Stimulated activated CD4-positive, alpha-beta T cell treated with anti-CD3 and anti-CD28 coated beads, Interleukin-15, amount 100 ng/mL, for 1 hour (primary cell): ENCODE results near the gene LBP.
"Not testable (repeated sequence)": the region's sequence is repeated elsewhere in the genome, so short reads cannot be mapped to it uniquely, and the experiment has no call there.

ENCODE experiments used
- DNase-seq, 2 donors: peaks; one replicate each; pipeline ENCODE4 v3.0.0-alpha.2; 2020; ENCODE audit warnings: low read depth in 1 of 2, low spot score in 1 of 2

LBP gene

GRCh38 chr20:38345643-38346042 lies 639 bp upstream of the LBP start:
- DNase-seq: no peak

DNA sequence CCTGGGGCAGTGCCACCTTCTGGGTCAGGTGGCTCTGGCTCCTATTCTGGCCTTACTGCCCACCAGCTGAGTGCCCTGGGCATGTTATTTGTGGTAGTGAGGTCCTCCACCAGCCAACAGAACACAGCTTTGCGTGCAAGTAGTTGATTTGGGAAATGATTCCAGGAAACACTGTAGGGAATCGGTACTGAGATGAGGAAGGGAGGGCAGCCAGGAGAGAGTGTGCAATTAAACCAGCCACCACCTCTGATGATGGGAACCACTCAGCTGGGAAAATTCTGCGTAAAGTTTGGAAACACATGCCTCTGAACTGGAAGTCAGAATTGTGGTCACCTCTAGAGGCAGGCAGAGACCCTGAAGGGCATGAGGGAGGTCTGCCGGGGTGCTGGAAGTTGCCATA lies 459 bp downstream of the LBP start:
- DNase-seq: no peak

GRCh38 chr20:38349856-38350255 lies 3.6 kb downstream of the LBP start:
- no peak for DNase-seq

DNA sequence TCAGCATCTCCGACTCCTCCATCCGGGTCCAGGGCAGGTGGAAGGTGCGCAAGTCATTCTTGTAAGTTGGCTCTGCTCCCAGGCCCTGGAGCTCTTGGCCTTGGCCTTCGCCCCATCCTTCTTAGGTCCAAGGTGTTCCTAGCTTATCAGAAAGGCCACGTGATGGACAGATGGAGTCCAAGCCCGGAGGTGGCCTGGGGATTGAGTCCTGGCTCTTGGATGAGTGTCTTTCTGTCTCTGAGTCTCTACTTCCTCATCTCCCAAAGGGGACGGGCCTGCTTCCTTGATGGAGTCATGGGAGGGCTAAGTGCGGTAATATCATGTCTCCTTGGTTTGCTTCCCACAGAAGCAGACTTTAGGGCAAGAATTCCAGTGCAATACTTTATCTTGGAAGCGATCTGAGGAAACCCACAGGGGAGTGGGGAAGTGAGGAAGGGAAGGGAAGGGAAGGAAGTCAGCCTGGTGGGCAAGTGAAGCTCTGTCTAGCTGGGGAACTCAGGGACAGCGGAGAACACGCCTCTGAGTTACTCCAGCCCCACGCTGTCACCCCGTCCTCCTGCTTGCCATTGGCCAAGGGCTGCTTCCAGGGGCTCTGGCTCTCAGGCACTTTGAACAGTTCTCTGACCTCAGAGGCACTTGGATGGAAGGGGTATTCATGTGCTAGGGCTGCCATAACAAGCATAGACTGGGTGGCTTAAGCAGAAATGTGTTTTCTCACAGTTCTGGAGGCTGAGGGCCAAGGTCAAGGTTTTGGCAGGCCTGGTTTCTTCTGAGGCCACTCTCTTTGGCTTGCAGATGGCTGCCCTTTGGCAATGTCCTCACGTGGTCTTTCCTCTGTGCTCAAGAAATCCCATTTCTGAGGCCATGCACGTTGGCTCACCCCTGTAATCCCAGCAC lies 4.8 kb downstream of the LBP start:
- no peak for DNase-seq

DNA sequence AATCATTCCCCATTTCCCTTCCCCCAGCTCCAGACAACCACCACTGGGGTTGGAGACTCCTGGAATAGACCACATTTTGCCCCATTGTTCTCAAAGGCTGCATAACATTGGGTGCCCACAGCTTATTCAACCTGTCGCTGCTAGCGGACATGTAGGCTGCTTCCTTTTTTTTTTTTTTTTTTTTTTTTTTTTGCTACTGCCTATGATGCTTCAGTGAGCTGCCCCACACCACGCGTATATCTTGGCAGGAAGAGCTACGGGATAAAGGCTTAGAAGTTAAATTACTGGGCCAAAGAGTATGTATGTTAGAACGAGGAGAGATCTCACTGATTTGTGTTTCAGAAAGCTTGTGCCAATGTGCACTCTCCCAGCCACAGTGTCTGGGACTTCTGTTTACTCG lies 7.0 kb downstream of the LBP start:
- DNase-seq: no peak

- DNase-seq: no peak
These were observed 7.9 kb downstream of the LBP start for GRCh38 chr20:38354227-38354626.

DNA sequence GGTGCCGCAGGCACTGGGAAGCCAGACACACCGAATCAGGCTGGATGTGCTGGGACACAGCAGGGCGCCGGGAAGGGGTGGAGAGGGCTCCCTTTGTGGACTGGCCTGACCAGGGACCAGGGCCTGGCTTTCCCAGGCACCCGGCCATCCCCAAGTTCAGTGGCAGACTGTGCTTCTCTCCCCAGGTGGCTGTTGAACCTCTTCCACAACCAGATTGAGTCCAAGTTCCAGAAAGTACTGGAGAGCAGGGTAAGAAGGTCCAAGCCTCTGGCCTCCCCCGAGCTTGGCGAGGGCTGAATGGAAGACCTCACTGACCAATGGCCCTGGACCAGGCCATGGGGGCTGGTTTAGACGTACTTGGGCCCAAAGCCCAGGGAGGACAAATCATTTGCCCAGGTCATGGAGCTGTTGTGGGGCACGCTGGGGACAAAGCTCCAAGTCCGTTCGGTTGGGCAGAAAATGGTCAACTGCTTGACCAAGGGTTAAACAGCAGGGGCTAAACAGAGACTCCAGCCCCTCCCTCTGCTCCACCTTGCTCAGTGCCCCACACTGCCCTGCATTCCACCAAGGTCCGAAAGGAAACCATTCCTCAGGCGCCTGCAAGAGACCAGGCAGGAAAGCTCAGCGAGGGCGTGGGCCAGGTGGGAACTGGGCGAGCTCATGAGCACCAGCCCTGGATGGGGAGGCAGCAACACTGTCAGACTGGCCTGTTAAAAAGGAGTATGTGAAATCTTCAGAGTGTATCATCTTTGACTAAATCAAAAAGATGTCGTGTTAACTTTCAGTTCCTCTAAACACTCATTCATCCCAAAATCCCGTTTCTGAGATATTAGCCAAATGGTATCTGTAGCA lies 9.1 kb downstream of the LBP start:
- no peak for DNase-seq

- no peak for DNase-seq
These were observed 11.4 kb downstream of the LBP start for GRCh38 chr20:38357653-38358207.

- no peak for DNase-seq
These were observed 12.3 kb downstream of the LBP start for GRCh38 chr20:38358556-38358955.

DNA sequence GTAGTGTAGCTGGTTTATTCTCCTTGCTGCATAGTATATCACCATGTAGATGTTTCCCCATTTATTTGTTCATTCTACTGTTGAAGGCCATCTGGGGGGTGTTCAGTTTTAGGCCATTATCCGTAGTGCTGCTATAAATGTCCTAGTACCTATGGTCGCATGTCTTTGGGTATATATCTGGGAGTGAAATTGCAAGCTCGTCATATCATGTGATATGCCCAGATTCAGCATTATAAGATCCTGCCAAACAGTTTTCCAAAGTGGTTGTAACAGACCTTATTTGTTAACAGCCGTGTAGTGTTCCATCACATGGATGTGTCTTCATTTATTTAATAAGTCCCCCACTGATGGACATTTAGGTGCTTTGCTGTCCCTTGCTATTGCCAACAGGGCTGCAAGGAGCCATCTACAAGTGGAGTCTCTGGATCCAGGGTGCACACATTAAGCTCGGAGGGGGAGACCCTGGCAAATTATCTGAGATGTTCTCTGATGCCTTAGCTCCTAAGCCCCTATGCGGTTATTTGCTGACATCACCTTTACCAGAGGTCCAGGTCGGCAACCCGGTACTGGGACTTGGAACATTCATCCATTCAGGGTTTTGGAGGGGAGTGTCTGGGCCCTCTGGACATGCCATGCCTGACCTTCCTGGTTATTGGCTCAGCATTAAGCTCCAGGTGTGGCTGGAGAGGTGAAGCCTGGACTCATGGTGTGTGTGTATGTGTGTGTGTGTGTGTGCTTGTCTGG lies 16.9 kb downstream of the LBP start:
- DNase-seq: no peak

- no peak for DNase-seq
These were observed 23.1 kb downstream of the LBP start for GRCh38 chr20:38369389-38369788.

DNA sequence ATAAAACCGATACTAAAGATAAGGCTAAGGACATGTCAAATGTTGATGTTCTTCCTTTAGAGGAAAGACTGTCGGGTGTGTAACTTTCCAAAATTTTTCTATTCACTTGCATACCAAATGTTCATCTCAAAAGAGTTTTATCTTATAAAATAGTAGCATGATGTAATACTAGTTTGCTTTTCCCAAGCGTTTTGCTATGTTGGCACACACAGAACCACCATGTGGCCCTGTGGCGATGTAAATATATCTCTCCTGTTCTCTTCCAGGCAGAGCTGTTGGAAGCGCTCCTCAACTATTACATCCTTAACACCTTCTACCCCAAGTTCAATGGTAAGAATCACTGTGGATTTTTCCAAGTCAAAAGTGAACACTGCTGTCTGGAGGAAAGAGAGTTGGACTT lies 26.5 kb downstream of the LBP start:
- no peak for DNase-seq

GRCh38 chr20:38373231-38373867 lies 27.1 kb downstream of the LBP start:
- DNase-seq: no peak

- no peak for DNase-seq
These were observed 27.6 kb downstream of the LBP start for GRCh38 chr20:38373898-38374297.

DNA sequence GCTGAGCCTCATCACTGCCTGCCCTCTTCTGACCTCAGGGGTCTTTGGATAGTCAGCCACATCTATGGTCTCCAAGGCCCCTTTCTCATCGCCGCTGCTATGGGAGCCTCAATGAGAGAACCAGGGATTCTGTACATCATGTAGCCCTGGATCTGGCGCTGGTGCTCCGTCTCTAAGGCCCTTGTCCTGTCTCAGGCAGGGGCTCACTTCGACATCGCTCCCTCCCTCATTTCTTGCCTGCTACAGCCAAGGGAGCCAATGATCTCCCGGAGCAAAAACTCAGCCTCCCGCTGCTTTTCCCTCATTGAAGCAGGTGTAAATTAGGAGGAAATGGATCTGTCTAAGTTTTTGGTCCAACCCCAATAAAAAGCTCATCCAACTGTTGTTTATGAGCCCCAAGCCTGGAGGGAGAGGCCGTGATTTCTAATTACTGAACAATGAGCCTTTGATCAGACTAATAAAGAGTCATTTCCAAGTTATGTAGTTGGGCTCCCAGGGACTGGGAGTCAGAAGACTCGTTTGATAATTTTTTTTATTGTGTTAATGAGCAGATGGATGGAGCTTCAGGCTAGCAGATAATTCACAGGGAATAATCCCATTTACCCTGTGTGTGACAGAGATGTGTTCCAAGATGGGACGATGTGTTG lies 30.9 kb downstream of the LBP start:
- no peak for DNase-seq

DNA sequence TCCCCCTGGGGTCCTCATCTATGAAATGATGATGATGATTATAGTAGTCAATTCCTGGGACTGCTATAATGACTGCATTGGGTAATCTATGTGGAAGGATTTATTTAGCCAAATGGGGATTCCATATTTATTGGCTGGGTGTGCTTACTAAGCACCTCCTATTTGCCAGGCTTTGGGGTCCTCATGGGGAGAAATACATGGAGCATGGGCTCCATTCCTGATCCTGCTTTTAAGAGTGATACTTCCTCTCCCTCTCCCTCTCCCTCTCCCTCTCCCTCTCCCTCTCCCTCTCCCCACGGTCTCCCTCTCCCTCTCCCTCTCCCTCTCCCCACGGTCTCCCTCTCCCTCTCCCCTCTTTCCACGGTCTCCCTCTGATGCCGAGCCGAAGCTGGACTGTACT lies 31.6 kb downstream of the LBP start:
- DNase-seq: not testable (repeated sequence)

- DNase-seq: no peak
These were observed 36.9 kb downstream of the LBP start for GRCh38 chr20:38383147-38383546.

DNA sequence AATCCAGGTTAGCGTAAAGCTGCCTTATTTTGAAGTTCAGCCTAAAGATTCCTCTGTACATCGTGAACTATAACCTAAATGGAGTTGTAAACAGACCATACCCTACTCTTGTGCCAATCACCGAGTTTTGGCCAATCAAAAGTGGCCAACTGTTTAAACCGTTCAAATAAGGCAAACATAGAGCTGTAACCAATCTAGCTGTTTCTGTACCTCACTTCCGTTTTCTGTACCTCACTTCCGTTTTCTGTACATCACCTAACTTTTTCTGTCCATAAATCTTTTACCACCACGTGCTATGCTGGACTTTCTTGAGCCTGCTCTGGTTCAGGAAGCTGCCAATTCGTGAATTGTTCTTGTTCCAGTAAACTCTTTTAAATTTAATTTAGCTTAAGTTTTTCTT lies 39.7 kb downstream of the LBP start:
- DNase-seq: no peak

- no peak for DNase-seq
These were observed 40.6 kb downstream of the LBP start for GRCh38 chr20:38386851-38387250.

DNA sequence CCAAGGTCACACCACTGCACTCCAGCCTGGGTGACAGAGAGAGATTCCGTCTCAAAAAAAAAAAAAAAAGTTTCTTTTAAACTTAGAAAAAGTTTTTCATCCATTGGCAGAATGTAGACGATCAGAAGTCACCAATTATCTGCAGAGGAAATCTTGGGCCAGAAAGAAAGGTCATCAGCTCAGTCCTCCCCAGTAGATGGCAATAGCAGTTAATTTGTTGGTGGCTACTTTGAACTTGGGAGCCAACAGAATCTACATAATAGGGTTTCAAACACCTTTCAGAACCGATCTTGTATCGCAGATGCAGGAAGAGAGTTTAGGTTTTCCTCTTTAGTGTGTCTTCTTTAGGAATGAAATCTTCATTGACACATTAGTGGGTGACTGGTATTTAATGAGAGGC lies 41.7 kb downstream of the LBP start:
- DNase-seq: no peak
